GM18907 (cell line): ENCODE measurements around the gene TMEM119.

ENCODE experiments used
- ATAC-seq: cut with Tn5 transposase; IDR thresholded peaks from one replicate; pipeline ENCODE4 v1.9.1; 2021; ENCODE audit warnings: mild to moderate bottlenecking, moderate library complexity; ENCODE audit not compliant: unreplicated experiment

The TMEM119 gene

GRCh38 chr12:108542320-108542719 lies 55.6 kb downstream of the TMEM119 start:
- ATAC-seq = no peak
